DND-41 (cell line): ENCODE results near the gene PLA2G2D.

Experiments
- ATAC-seq: fragments of 200-7000 bp; cut with Tn5 transposase; 3 replicates; pipeline ENCODE4 v1.9.1; 2021; ENCODE audit warnings: low read depth; ENCODE audit not compliant: insufficient read depth
- DNase-seq: peaks from one replicate; pipeline ENCODE4 v3.0.0-alpha.2; 2020
- H2AFZ ChIP-seq: 2 replicates; pipeline ENCODE4 v1.6.0; 2012; ENCODE audit warnings: low read depth, low read length
- H3K27ac ChIP-seq: 2 replicates; pipeline ENCODE4 v1.5.1; 2012; ENCODE audit warnings: low read length, inconsistent platforms
- H3K27me3 ChIP-seq: fragments of 200-600 bp; sonication (generic); 2 replicates; pipeline ENCODE4 v1.6.0; 2012; ENCODE audit warnings: low read length, mild to moderate bottlenecking, inconsistent platforms; ENCODE audit not compliant: insufficient read depth, poor library complexity
- H3K36me3 ChIP-seq: 2 replicates; pipeline ENCODE4 v1.5.1; 2012; ENCODE audit warnings: low read length, inconsistent platforms; ENCODE audit not compliant: insufficient read depth
- H3K4me1 ChIP-seq: 2 replicates; pipeline ENCODE4 v1.5.1; 2012; ENCODE audit warnings: mild to moderate bottlenecking, low read length; ENCODE audit not compliant: insufficient read depth
- H3K4me2 ChIP-seq: 2 replicates; pipeline ENCODE4 v1.6.0; 2012; ENCODE audit warnings: mild to moderate bottlenecking, moderate library complexity, low read length, inconsistent platforms; ENCODE audit not compliant: insufficient read depth
- H3K4me3 ChIP-seq, 2 experiments: fragments of 200-600 bp in 1 of 2; shearing (Covaris generic) in 1 of 2; 2 replicates each; pipeline ENCODE4 v1.5.1; 2012 to 2016; ENCODE audit warnings: inconsistent platforms in 2 of 2, low read length in 2 of 2, mild to moderate bottlenecking in 2 of 2, low read depth in 1 of 2, moderate library complexity in 1 of 2
- H3K79me2 ChIP-seq: 2 replicates; pipeline ENCODE4 v1.6.0; 2012; ENCODE audit warnings: low read length, inconsistent platforms; ENCODE audit not compliant: insufficient read depth
- H3K9ac ChIP-seq: 2 replicates; pipeline ENCODE4 v1.6.0; 2012; ENCODE audit warnings: low read depth, mild to moderate bottlenecking, inconsistent platforms, low read length, moderate library complexity
- H3K9me3 ChIP-seq: 2 replicates; pipeline ENCODE4 v1.5.1; 2012; ENCODE audit warnings: low read length, moderate library complexity, mild to moderate bottlenecking, inconsistent platforms; ENCODE audit not compliant: insufficient read depth, severe bottlenecking
- H4K20me1 ChIP-seq: 2 replicates; pipeline ENCODE4 v1.6.0; 2012; ENCODE audit warnings: low read length; ENCODE audit not compliant: insufficient read depth
- EZH2 ChIP-seq: IDR thresholded peaks from 3 replicates; pipeline ENCODE4 v1.6.1; 2012; ENCODE audit warnings: borderline replicate concordance, low read depth, mild to moderate bottlenecking, moderate library complexity, low read length, inconsistent platforms; ENCODE audit not compliant: severe bottlenecking
- TF ChIP-seq, protein P1 (sequence below): IDR thresholded peaks from 2 replicates; pipeline ENCODE4 v1.5.1; 2012; ENCODE audit warnings: borderline replicate concordance, low read length, moderate library complexity, mild to moderate bottlenecking; ENCODE audit not compliant: poor library complexity, severe bottlenecking; ENCODE audit errors: extremely low read depth

The PLA2G2D gene

DNA sequence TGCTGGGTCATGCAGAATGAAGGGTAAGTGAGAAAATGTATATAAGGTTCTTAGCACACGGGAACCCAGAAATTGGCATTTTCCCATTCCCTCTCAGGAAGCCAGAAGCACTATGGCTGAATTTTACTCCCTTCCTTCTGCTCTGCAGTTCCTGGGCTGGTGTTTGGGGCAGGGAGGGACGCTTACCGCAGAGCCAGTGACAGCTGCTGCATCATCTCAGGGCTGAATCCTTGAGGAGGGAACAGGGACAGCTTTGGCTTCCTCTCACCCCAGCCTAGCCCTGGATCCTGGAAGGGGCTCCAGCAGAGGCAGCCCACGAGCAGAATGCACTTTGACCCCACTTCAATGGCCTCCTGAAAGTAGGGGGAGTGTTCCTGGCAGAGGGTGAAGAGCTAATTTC, 12.0 kb downstream of the PLA2G2D start:
- Histone ChIP-seq H3K79me2 (no peaks in the 10 kb centered on the region), H3K9me3 (no peaks in the 10 kb centered on the region), H2AFZ (no peak overlapping the region), H3K9ac (no peak overlapping the region), H3K4me3 (no peak overlapping the region), H3K27me3 (peaks cover 2% of the 10 kb centered on the region), H3K36me3 (no peaks in the 10 kb centered on the region), H3K4me1 (no peaks in the 10 kb centered on the region), H4K20me1 (peaks cover 4% of the 10 kb centered on the region; the same call in 1 of the 2 replicates), H3K4me2 (no peak overlapping the region), H3K27ac (no peak overlapping the region)
- TF ChIP-seq, protein P1, sequence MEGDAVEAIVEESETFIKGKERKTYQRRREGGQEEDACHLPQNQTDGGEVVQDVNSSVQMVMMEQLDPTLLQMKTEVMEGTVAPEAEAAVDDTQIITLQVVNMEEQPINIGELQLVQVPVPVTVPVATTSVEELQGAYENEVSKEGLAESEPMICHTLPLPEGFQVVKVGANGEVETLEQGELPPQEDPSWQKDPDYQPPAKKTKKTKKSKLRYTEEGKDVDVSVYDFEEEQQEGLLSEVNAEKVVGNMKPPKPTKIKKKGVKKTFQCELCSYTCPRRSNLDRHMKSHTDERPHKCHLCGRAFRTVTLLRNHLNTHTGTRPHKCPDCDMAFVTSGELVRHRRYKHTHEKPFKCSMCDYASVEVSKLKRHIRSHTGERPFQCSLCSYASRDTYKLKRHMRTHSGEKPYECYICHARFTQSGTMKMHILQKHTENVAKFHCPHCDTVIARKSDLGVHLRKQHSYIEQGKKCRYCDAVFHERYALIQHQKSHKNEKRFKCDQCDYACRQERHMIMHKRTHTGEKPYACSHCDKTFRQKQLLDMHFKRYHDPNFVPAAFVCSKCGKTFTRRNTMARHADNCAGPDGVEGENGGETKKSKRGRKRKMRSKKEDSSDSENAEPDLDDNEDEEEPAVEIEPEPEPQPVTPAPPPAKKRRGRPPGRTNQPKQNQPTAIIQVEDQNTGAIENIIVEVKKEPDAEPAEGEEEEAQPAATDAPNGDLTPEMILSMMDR = no peak
- no peak for ATAC-seq
- DNase-seq = no peak

DNA sequence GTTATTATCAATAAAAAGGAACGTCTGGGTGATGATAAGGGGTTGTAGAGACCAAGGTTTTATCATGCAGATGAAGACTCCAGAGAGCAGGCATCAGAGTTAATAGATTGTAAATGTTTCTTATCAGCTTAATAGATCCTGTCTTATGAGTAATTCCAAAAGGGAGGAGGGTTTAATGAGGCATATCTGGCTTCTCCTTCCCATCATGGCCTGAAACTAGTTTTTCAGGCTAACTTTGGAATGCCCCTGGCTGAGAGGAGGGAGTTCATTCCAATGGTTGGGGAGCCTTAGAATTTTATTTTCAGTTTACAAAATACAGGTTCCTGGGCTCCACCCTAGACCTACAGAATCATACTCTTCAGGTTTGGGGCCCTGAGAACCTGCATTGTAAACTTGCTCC, 13.5 kb downstream of the PLA2G2D start:
- no peaks in the 10 kb centered on the region for H3K4me1 ChIP-seq
- peaks cover 2% of the 10 kb centered on the region for H3K27me3 ChIP-seq
- H3K4me2 ChIP-seq = no peak overlapping the region
- H3K9ac ChIP-seq = no peak overlapping the region
- DNase-seq = no peak
- no peak overlapping the region for H3K4me3 ChIP-seq
- H3K27ac ChIP-seq = no peak overlapping the region
- TF ChIP-seq EZH2 = no peak
- TF ChIP-seq, protein P1 = no peak
- no peaks in the 10 kb centered on the region for H3K79me2 ChIP-seq
- H3K36me3 ChIP-seq = no peaks in the 10 kb centered on the region
- ATAC-seq = no peak
- H2AFZ ChIP-seq = no peak overlapping the region
- H3K9me3 ChIP-seq = no peaks in the 10 kb centered on the region
- H4K20me1 ChIP-seq = peaks cover 4% of the 10 kb centered on the region; the same call in 1 of the 2 replicates

DNA sequence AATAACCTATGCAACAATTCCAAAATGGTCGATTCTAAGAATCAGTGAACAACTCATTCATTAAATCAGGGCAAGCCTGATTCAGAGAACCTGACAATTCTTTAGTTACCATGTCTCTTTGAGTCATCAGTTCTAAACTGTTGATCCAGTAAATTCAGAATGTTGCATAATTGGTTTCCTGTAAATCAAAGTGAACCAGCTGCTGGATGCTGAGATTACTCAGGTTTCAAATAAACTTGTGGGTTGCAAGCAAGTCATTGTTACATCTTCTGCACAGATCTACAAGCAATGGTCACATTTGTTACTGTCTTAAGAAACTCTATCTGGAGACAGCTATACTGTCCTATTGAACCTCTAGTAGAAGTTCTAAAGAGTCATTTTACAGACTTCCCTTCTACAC, 16.5 kb downstream of the PLA2G2D start:
- Histone ChIP-seq H3K27me3 (peaks cover 8% of the 10 kb centered on the region), H3K9me3 (no peaks in the 10 kb centered on the region), H3K36me3 (no peaks in the 10 kb centered on the region), H3K27ac (no peak overlapping the region), H2AFZ (no peak overlapping the region), H3K4me1 (no peaks in the 10 kb centered on the region), H3K9ac (no peak overlapping the region), H4K20me1 (no peaks in the 10 kb centered on the region), H3K4me2 (no peak overlapping the region), H3K79me2 (no peaks in the 10 kb centered on the region), H3K4me3 (no peak overlapping the region)
- ATAC-seq (no peak), DNase-seq (no peak)
- TF ChIP-seq EZH2 = no peak
- TF ChIP-seq, protein P1 = no peak
